Endothelial cell of umbilical vein (primary cell): Measurements from ENCODE around the gene COL5A3. TPM values are rescaled to one million over a fixed set of nuclear protein-coding genes. Genes with fewer than 3 reads are reported as not detected.

Experiments used
- BruUV-seq: library from RNA; stranded (reverse); fragments of 400-500 nt; replicated peaks from 2 replicates; lab custom pipeline; 2021; lab: Mats Ljungman, UMichigan
- CTCF ChIA-PET: fragments of 300-600, 350-600 bp; sonication (Branson Sonifier 250); formaldehyde crosslinking; loops from one replicate; lab custom pipeline; 2021; ENCODE audit warnings: antibody characterized with exemption, inconsistent platforms; lab: Charles Lee
- POLR2A ChIA-PET: fragments of 300-600, 350-600 bp; sonication (Branson Sonifier 250); formaldehyde crosslinking; loops from one replicate; lab custom pipeline; 2021; ENCODE audit warnings: antibody characterized with exemption, inconsistent platforms; lab: Charles Lee
- DNase-seq: peaks from one replicate; pipeline ENCODE4 v3.0.0-alpha.2; 2011; ENCODE audit warnings: low read depth, low spot score
- FAIRE-seq: peaks from 2 replicates; lab custom pipeline; 2011; peaks lifted over from hg19 to GRCh38; lab: Jason Lieb, UNC
- H2AFZ ChIP-seq: 2 replicates; pipeline ENCODE4 v1.6.0; 2012; ENCODE audit warnings: low read depth, low read length, control low read depth, inconsistent platforms
- H3K27ac ChIP-seq: 2 replicates; pipeline ENCODE4 v1.5.1; 2011; ENCODE audit warnings: low read depth, mild to moderate bottlenecking, control low read depth, low read length, moderate library complexity; ENCODE audit not compliant: insufficient read depth
- H3K27me3 ChIP-seq, 2 experiments: 2 replicates each; pipeline versions ENCODE4 v1.6.0 to v1.6.1; 2011; ENCODE audit warnings: low read length in 2 of 2, mixed read lengths in 1 of 2; ENCODE audit not compliant: control insufficient read depth in 2 of 2, insufficient read depth in 2 of 2
- H3K36me3 ChIP-seq, 2 experiments: 2 replicates in 1 of 2; 3 replicates in 1 of 2; pipeline ENCODE4 v1.5.1; 2011; ENCODE audit warnings: low read length in 2 of 2, mild to moderate bottlenecking in 1 of 2, moderate library complexity in 1 of 2; ENCODE audit not compliant: control insufficient read depth in 2 of 2, insufficient read depth in 2 of 2; ENCODE audit errors: extremely low read depth in 1 of 2
- H3K4me1 ChIP-seq: 3 replicates; pipeline ENCODE4 v1.5.1; 2011; ENCODE audit warnings: mild to moderate bottlenecking, low read length; ENCODE audit not compliant: control insufficient read depth, insufficient read depth; ENCODE audit errors: extremely low read depth
- H3K4me2 ChIP-seq: 2 replicates; pipeline ENCODE4 v1.6.1; 2011; ENCODE audit warnings: low read length, control low read depth, mixed read lengths; ENCODE audit not compliant: insufficient read depth
- H3K4me3 ChIP-seq, 3 experiments: fragments of 200-600 bp in 1 of 3; sonication (generic), shearing (Covaris generic) in 1 of 3; replicated peaks in 1 of 3; 2 replicates each; pipeline ENCODE4 v1.5.1; 2011 to 2016; ENCODE audit warnings: control low read depth in 3 of 3, low read length in 3 of 3, mild to moderate bottlenecking in 2 of 3, inconsistent platforms in 1 of 3, low read depth in 1 of 3, moderate library complexity in 1 of 3; ENCODE audit not compliant: insufficient read depth in 1 of 3
- H3K79me2 ChIP-seq: 2 replicates; pipeline ENCODE4 v1.6.0; 2012; ENCODE audit warnings: low read length, inconsistent platforms; ENCODE audit not compliant: control insufficient read depth, insufficient read depth
- H3K9ac ChIP-seq: replicated peaks from 2 replicates; pipeline ENCODE3; 2011; ENCODE audit warnings: low read length, control low read depth; ENCODE audit not compliant: insufficient read depth; ENCODE audit errors: extremely low read depth
- H3K9me1 ChIP-seq: replicated peaks from 3 replicates; pipeline ENCODE4 v1.6.0; 2011; ENCODE audit warnings: mild to moderate bottlenecking, low read length; ENCODE audit not compliant: control insufficient read depth, insufficient read depth; ENCODE audit errors: extremely low read depth
- H3K9me3 ChIP-seq: replicated peaks from 2 replicates; pipeline ENCODE4 v1.5.1; 2012; ENCODE audit warnings: low read length, inconsistent platforms; ENCODE audit not compliant: control insufficient read depth, insufficient read depth
- H4K20me1 ChIP-seq: replicated peaks from 2 replicates; pipeline ENCODE3; 2011; ENCODE audit warnings: mild to moderate bottlenecking, low read length; ENCODE audit not compliant: control insufficient read depth, insufficient read depth; ENCODE audit errors: extremely low read depth
- CTCF ChIP-seq, 2 donors: IDR thresholded peaks; 1 replicate in 1 of 2; 2 replicates in 1 of 2; pipeline ENCODE4 v1.5.1; 2011; ENCODE audit warnings: low read length in 2 of 2, mild to moderate bottlenecking in 2 of 2, moderate library complexity in 2 of 2, control low read depth in 1 of 2, inconsistent platforms in 1 of 2, low read depth in 1 of 2; ENCODE audit not compliant: insufficient read depth in 1 of 2; ENCODE audit errors: extremely low read depth in 1 of 2
- EZH2 ChIP-seq: IDR thresholded peaks from 2 replicates; pipeline ENCODE4 v1.6.1; 2012; ENCODE audit warnings: borderline replicate concordance, low read depth, mild to moderate bottlenecking, moderate library complexity, low read length, inconsistent platforms; ENCODE audit not compliant: severe bottlenecking
- FOS ChIP-seq: IDR thresholded peaks from 2 replicates; pipeline ENCODE4 v1.6.1; 2011; ENCODE audit warnings: mild to moderate bottlenecking, low read length, moderate library complexity, borderline replicate concordance; ENCODE audit not compliant: insufficient read depth
- GATA2 ChIP-seq: IDR thresholded peaks from 2 replicates; pipeline ENCODE4 v1.7.0; 2011; ENCODE audit warnings: low read depth, mild to moderate bottlenecking, moderate library complexity, mixed read lengths, low read length; ENCODE audit not compliant: insufficient read length, insufficient read depth
- MYC ChIP-seq: IDR thresholded peaks from one replicate; pipeline ENCODE4 v1.6.1; 2011; ENCODE audit warnings: mild to moderate bottlenecking, low read depth, low read length
- POLR2AphosphoS5 ChIP-seq: IDR thresholded peaks from 2 replicates; pipeline ENCODE4 v1.6.1; 2012; ENCODE audit warnings: low read depth, mild to moderate bottlenecking, control low read depth, low read length, moderate library complexity; ENCODE audit not compliant: insufficient read depth
- dilution Hi-C: fragments of 300-500 bp; cut with MboI; formaldehyde crosslinking; loops from one replicate; pipeline ENCODE4 v1.15.0; 2019; ENCODE audit warnings: low sequenced_read_pairs; ENCODE audit not compliant: extremely low pct_ligation_motif_present
- intact Hi-C: fragments of 100-400 bp; cut with micrococcal nuclease; formaldehyde crosslinking; loops from one replicate; pipeline ENCODE4 v1.10.0; 2022
- polyA plus RNA-seq, 4 experiments: library from polyadenylated mRNA; depleted of rRNA in 3 of 4; stranded (reverse) in 3 of 4; unstranded in 1 of 4; fragments of >200 nt; gene quantifications; 2 replicates each; pipeline versions ENCODE4 v1.2.1 to v1.2.3, GENCODE V29; 2011 to 2012; ENCODE audit warnings: missing spikeins in 1 of 4
- total RNA-seq: library from RNA; stranded (reverse); gene quantifications from 2 replicates; pipeline ENCODE4 v1.2.3, GENCODE V29; 2021
- TF ChIP-seq, protein P1 (sequence below): IDR thresholded peaks from 2 replicates; pipeline ENCODE4 v1.6.1; 2011; ENCODE audit not compliant: insufficient read depth, insufficient read length

The COL5A3 gene
- total and polyA plus RNA-seq, 2 donors (not counting 3 experiments of a cell fraction or from before 2014, with no cell fraction given) = not detected

- no peak for DNase-seq
- Histone ChIP-seq H3K9me3 (no peaks in the 10 kb centered on the region), H2AFZ (no peak overlapping the region), H3K27ac (no peak overlapping the region), H3K27me3 (peaks cover 6 to 8% of the 10 kb centered on the region in 2 experiments), H3K36me3 (no peaks in the 10 kb centered on the region), H4K20me1 (no peaks in the 10 kb centered on the region), H3K4me3 (no peak overlapping the region), H3K4me2 (no peak overlapping the region), H3K9me1 (no peaks in the 10 kb centered on the region), H3K79me2 (no peaks in the 10 kb centered on the region), H3K4me1 (no peaks in the 10 kb centered on the region), H3K9ac (no peak overlapping the region)
- CTCF ChIA-PET = no interaction called here
- FAIRE-seq = no peak
- POLR2A ChIA-PET = no interaction called here
- intact Hi-C loops (no loop called here), dilution Hi-C loops (no loop called here)
- TF ChIP-seq GATA2 = no peak
- TF ChIP-seq FOS = no peak
- TF ChIP-seq POLR2AphosphoS5 = no peak
- no peak for TF ChIP-seq EZH2
- no peak for TF ChIP-seq CTCF (IDR thresholded peaks at IDR 0.05; ENCODE audit: extremely low read depth in 1 of 2, insufficient read depth in 1 of 2, low read depth in 1 of 2, low read length in 2 of 2)
- TF ChIP-seq MYC = no peak
- TF ChIP-seq, protein P1, sequence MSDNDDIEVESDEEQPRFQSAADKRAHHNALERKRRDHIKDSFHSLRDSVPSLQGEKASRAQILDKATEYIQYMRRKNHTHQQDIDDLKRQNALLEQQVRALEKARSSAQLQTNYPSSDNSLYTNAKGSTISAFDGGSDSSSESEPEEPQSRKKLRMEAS = no peak
- no TSS peak for BruUV-seq
These were observed 40.7 kb downstream of the COL5A3 start for GRCh38 chr19:9969688-9969975.
